A549 (cell line): ENCODE results near the gene ERN2. TPM values are rescaled to one million over a fixed set of nuclear protein-coding genes. Genes with fewer than 3 reads are reported as not detected.

ENCODE experiments used
- ATAC-seq, 2 experiments: fragments of 200-7000 bp in 1 of 2; fragments of >200 bp in 1 of 2; cut with Nextera tagmentation in 1 of 2; cut with Tn5 transposase in 1 of 2; 3 replicates each; pipeline versions ENCODE4 v1.8.0 to v1.9.1; 2018 to 2020; ENCODE audit warnings: mild to moderate bottlenecking in 1 of 2, moderate library complexity in 1 of 2
- CTCF ChIA-PET: fragments of 300-600 bp; sonication (Branson Sonifier 250); formaldehyde crosslinking; extraction: SDS; loops from one replicate; lab custom pipeline; 2021; ENCODE audit warnings: antibody characterized with exemption, inconsistent platforms; lab: Yijun Ruan, JAX
- POLR2A ChIA-PET: fragments of 350-600 bp; formaldehyde crosslinking; extraction: SDS; loops from one replicate; lab custom pipeline; 2021; ENCODE audit warnings: antibody characterized with exemption, inconsistent platforms; lab: Yijun Ruan, JAX
- DNase-seq, 2 experiments: peaks; one replicate each; pipeline versions ENCODE4 v3.0.0 to v3.0.0-alpha.2; 2011 to 2016; ENCODE audit warnings: low read depth in 1 of 2, low spot score in 1 of 2
- FAIRE-seq: peaks from 2 replicates; lab custom pipeline; 2011; peaks lifted over from hg19 to GRCh38; lab: Jason Lieb, UNC
- H3K27ac ChIP-seq, 2 experiments: fragments of >200 bp; sonication (Bioruptor Twin); formaldehyde crosslinking; 3 replicates each; pipeline ENCODE4 v1.5.1; 2016 to 2017
- H3K4me1 ChIP-seq: fragments of >200 bp; sonication (Bioruptor Twin); formaldehyde crosslinking; 3 replicates; pipeline ENCODE4 v1.6.1; 2016
- H3K4me2 ChIP-seq: fragments of >200 bp; sonication (Bioruptor Twin); formaldehyde crosslinking; 3 replicates; pipeline ENCODE4 v1.6.1; 2016
- H3K4me3 ChIP-seq: fragments of >200 bp; sonication (Bioruptor Twin); formaldehyde crosslinking; 3 replicates; pipeline ENCODE4 v1.5.1; 2016
- H3K9me3 ChIP-seq: fragments of >200 bp; sonication (Bioruptor Twin); formaldehyde crosslinking; 3 replicates; pipeline ENCODE4 v1.6.1; 2016
- CEBPB ChIP-seq, 2 experiments: fragments of >200 bp in 1 of 2; sonication (Bioruptor Twin) in 1 of 2; formaldehyde crosslinking in 1 of 2; IDR thresholded peaks; 2 replicates each; pipeline ENCODE4 v1.6.1; 2012 to 2016
- EHF ChIP-seq: fragments of 250-450 bp; sonication (Bioruptor Pico); IDR thresholded peaks from 2 replicates; pipeline ENCODE4 v1.5.0; 2020; ENCODE audit warnings: mild to moderate bottlenecking
- EHMT2 ChIP-seq: fragments of 200-600 bp; sonication (generic); IDR thresholded peaks from 2 replicates; pipeline ENCODE4 v1.6.1; 2016; ENCODE audit warnings: antibody characterized with exemption, low read depth, mild to moderate bottlenecking, moderate library complexity
- ESRRA ChIP-seq: fragments of 150-350 bp; IDR thresholded peaks from 2 replicates; pipeline ENCODE4 v1.6.1; 2014; ENCODE audit warnings: mild to moderate bottlenecking, low read length, borderline replicate concordance
- HOXA7 ChIP-seq: fragments of 250-450 bp; sonication (Bioruptor Pico); IDR thresholded peaks from 2 replicates; pipeline ENCODE4 v1.5.0; 2020; ENCODE audit warnings: mild to moderate bottlenecking, moderate library complexity
- HOXB13 ChIP-seq: fragments of 250-450 bp; sonication (Bioruptor Pico); IDR thresholded peaks from 2 replicates; pipeline ENCODE4 v1.5.0; 2020; ENCODE audit warnings: low read depth, mild to moderate bottlenecking, moderate library complexity
- HOXB5 ChIP-seq: fragments of 250-450 bp; sonication (Bioruptor Pico); IDR thresholded peaks from 2 replicates; pipeline ENCODE4 v1.5.0; 2020; ENCODE audit warnings: mild to moderate bottlenecking, moderate library complexity
- JUNB ChIP-seq: fragments of >200 bp; sonication (Bioruptor Twin); formaldehyde crosslinking; IDR thresholded peaks from 2 replicates; pipeline ENCODE4 v1.6.1; 2016
- KDM1A ChIP-seq: fragments of 200-600 bp; sonication (generic); IDR thresholded peaks from 2 replicates; pipeline ENCODE4 v1.6.1; 2016; ENCODE audit warnings: low read depth, mild to moderate bottlenecking
- KDM5A ChIP-seq: fragments of 200-600 bp; sonication (generic); IDR thresholded peaks from 2 replicates; pipeline ENCODE4 v1.6.1; 2016; ENCODE audit warnings: antibody characterized with exemption, mild to moderate bottlenecking
- MAZ ChIP-seq: fragments of 150-350 bp; IDR thresholded peaks from 2 replicates; pipeline ENCODE4 v1.6.1; 2014; ENCODE audit warnings: antibody characterized with exemption, low read depth, low read length, borderline replicate concordance
- MYC ChIP-seq: IDR thresholded peaks from 2 replicates; pipeline ENCODE4 v1.6.1; 2012; ENCODE audit warnings: mild to moderate bottlenecking, inconsistent platforms, low read length, improper control_type of control experiment, borderline replicate concordance
- NFE2L2 ChIP-seq: fragments of 150-350 bp; conservative IDR thresholded peaks from 2 replicates; pipeline ENCODE4 v1.6.1; 2014; ENCODE audit warnings: low read length
- POLR2AphosphoS2 ChIP-seq: conservative IDR thresholded peaks from 2 replicates; pipeline ENCODE4 v1.6.1; 2012; ENCODE audit warnings: low read length, improper control_type of control experiment, inconsistent platforms
- RNF2 ChIP-seq: fragments of 200-600 bp; sonication (generic); IDR thresholded peaks from 2 replicates; pipeline ENCODE4 v1.6.1; 2016; ENCODE audit warnings: low read depth, mild to moderate bottlenecking, antibody characterized with exemption, moderate library complexity, borderline replicate concordance
- SMC3 ChIP-seq: fragments of >200 bp; sonication (Bioruptor Twin); formaldehyde crosslinking; IDR thresholded peaks from 3 replicates; pipeline ENCODE4 v1.6.1; 2018; ENCODE audit warnings: inconsistent platforms
- TFCP2L1 ChIP-seq: fragments of 250-450 bp; sonication (Bioruptor Pico); IDR thresholded peaks from 2 replicates; pipeline ENCODE4 v1.5.0; 2021; ENCODE audit warnings: mild to moderate bottlenecking
- TP53 ChIP-seq: fragments of 250-450 bp; sonication (Bioruptor Pico); IDR thresholded peaks from 2 replicates; pipeline ENCODE4 v1.5.0; 2021; ENCODE audit warnings: mild to moderate bottlenecking, moderate library complexity
- ZFP36 ChIP-seq: fragments of 450-650 bp; IDR thresholded peaks from 2 replicates; pipeline ENCODE4 v1.6.1; 2014; ENCODE audit warnings: borderline replicate concordance; ENCODE audit not compliant: partially characterized antibody
- ZSCAN20 ChIP-seq: fragments of 250-450 bp; sonication (Bioruptor Pico); IDR thresholded peaks from 2 replicates; pipeline ENCODE4 v1.8.0; 2022; ENCODE audit warnings: mild to moderate bottlenecking, moderate library complexity
- WGBS: methylation state at CpG from one replicate; pipeline ENCODE4 v1.1.6; 2017; ENCODE audit errors: missing lambda C conversion rate; 5-methylcytosine and 5-hydroxymethylcytosine counted together
- polyA plus RNA-seq, 4 experiments: library from polyadenylated mRNA; depleted of rRNA in 3 of 4; stranded (reverse); fragments of >200 nt; fragmentation: RNase III in 1 of 4; extraction: RNeasy Plus Mini Kit Qiagen cat#74134 plus additional on column Dnase treatment in 1 of 4; gene quantifications; 2 replicates in 3 of 4; 3 replicates in 1 of 4; pipeline ENCODE4 v1.2.3, GENCODE V29; 2011 to 2017
- TF ChIP-seq, protein P1 (sequence below): IDR thresholded peaks from 2 replicates; pipeline ENCODE4 v1.6.1; 2012; ENCODE audit warnings: low read depth, borderline replicate concordance
- TF ChIP-seq, protein P2 (sequence below): fragments of 250-450 bp; sonication (Bioruptor Pico); IDR thresholded peaks from 2 replicates; pipeline ENCODE4 v1.5.0; 2021; ENCODE audit warnings: mild to moderate bottlenecking, moderate library complexity, borderline replicate concordance
- TF ChIP-seq, protein P3 (sequence below): fragments of >200 bp; sonication (Bioruptor Twin); formaldehyde crosslinking; IDR thresholded peaks from 3 replicates; pipeline ENCODE4 v1.6.1; 2016
- TF ChIP-seq, protein P4 (sequence below): fragments of 450-650 bp; IDR thresholded peaks from 2 replicates; pipeline ENCODE4 v1.6.1; 2014; ENCODE audit warnings: antibody characterized with exemption
- TF ChIP-seq, protein P5 (sequence below): fragments of 250-450 bp; sonication (Bioruptor Pico); IDR thresholded peaks from 2 replicates; pipeline ENCODE4 v1.5.0; 2020; ENCODE audit warnings: low read depth, mild to moderate bottlenecking, moderate library complexity
- TF ChIP-seq, protein P6 (sequence below): fragments of 200-600 bp; sonication (generic); IDR thresholded peaks from 2 replicates; pipeline ENCODE4 v1.6.1; 2016; ENCODE audit warnings: antibody characterized with exemption, mild to moderate bottlenecking, moderate library complexity

ERN2 gene
- polyA plus RNA-seq, 2 of the 4 experiments (the other 2 are of a cell fraction), result not detected

DNA sequence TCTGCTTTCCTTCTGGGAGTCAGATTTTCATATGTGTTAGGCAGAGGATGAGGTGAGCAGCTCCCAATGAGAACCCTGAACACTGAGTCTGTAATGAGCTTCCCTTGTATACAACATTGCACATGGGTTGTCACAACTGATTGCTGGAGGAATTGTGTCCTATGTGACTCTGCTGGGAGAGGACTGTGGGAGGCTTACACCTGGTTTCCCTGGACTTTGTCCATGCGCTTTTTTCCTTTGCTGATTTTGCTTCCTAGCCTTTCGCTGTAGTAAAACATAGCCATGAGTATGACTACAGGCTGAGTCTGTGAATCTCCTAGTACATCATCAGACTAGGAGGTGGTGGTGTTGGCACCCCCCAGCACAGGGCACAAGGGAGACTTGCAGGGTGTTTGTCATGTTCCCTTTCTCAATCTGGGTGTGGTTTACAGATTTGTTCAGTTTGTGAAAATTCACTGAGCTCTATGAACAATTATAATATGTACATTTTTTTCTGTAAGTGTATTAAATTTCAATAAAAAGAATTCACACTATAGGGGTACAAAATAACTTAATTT is 36.0 kb downstream of the ERN2 start:
- FAIRE-seq (no peak), ATAC-seq (no peak), DNase-seq (no peak)
- no peak overlapping the region for H3K4me3 ChIP-seq
- H3K27ac ChIP-seq, result no peak overlapping the region
- no peak overlapping the region for H3K4me2 ChIP-seq
- peaks cover 26% of the 10 kb centered on the region for H3K4me1 ChIP-seq
- WGBS, result 92% methylated on average over 2 of the region's 2 CpGs
- CTCF ChIA-PET, result interaction anchor here (1.3 to 4.3 kb wide), 5 partner anchors 9 to 360 kb away, joined by 3 to 27 read pairs (median 6); no protein-coding TSS in a partner anchor
- TF ChIP-seq, protein P1, sequence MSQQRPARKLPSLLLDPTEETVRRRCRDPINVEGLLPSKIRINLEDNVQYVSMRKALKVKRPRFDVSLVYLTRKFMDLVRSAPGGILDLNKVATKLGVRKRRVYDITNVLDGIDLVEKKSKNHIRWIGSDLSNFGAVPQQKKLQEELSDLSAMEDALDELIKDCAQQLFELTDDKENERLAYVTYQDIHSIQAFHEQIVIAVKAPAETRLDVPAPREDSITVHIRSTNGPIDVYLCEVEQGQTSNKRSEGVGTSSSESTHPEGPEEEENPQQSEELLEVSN, result no peak
- TF ChIP-seq, protein P2, sequence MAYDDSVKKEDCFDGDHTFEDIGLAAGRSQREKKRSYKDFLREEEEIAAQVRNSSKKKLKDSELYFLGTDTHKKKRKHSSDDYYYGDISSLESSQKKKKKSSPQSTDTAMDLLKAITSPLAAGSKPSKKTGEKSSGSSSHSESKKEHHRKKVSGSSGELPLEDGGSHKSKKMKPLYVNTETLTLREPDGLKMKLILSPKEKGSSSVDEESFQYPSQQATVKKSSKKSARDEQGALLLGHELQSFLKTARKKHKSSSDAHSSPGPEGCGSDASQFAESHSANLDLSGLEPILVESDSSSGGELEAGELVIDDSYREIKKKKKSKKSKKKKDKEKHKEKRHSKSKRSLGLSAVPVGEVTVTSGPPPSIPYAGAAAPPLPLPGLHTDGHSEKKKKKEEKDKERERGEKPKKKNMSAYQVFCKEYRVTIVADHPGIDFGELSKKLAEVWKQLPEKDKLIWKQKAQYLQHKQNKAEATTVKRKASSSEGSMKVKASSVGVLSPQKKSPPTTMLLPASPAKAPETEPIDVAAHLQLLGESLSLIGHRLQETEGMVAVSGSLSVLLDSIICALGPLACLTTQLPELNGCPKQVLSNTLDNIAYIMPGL (CRISPR knock-in tag), result no peak
- no peak for TF ChIP-seq HOXB13
- TF ChIP-seq ZSCAN20 (CRISPR knock-in tag), result no peak
- no peak for TF ChIP-seq RNF2
- no peak for TF ChIP-seq CEBPB (IDR thresholded peaks at IDR 0.05)
- TF ChIP-seq SMC3, result no peak
- TF ChIP-seq, protein P3, sequence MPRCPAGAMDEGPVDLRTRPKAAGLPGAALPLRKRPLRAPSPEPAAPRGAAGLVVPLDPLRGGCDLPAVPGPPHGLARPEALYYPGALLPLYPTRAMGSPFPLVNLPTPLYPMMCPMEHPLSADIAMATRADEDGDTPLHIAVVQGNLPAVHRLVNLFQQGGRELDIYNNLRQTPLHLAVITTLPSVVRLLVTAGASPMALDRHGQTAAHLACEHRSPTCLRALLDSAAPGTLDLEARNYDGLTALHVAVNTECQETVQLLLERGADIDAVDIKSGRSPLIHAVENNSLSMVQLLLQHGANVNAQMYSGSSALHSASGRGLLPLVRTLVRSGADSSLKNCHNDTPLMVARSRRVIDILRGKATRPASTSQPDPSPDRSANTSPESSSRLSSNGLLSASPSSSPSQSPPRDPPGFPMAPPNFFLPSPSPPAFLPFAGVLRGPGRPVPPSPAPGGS, result no peak
- TF ChIP-seq ZFP36, result no peak
- TF ChIP-seq MAZ, result no peak
- TF ChIP-seq EHF (CRISPR knock-in tag), result no peak
- TF ChIP-seq HOXB5 (CRISPR knock-in tag), result no peak
- TF ChIP-seq, protein P4, sequence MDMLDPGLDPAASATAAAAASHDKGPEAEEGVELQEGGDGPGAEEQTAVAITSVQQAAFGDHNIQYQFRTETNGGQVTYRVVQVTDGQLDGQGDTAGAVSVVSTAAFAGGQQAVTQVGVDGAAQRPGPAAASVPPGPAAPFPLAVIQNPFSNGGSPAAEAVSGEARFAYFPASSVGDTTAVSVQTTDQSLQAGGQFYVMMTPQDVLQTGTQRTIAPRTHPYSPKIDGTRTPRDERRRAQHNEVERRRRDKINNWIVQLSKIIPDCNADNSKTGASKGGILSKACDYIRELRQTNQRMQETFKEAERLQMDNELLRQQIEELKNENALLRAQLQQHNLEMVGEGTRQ, result no peak
- TF ChIP-seq NFE2L2, result no peak
- TF ChIP-seq, protein P5, sequence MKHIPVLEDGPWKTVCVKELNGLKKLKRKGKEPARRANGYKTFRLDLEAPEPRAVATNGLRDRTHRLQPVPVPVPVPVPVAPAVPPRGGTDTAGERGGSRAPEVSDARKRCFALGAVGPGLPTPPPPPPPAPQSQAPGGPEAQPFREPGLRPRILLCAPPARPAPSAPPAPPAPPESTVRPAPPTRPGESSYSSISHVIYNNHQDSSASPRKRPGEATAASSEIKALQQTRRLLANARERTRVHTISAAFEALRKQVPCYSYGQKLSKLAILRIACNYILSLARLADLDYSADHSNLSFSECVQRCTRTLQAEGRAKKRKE (CRISPR knock-in tag), result no peak
- TF ChIP-seq KDM5A, result no peak
- TF ChIP-seq TFCP2L1 (CRISPR knock-in tag), result no peak
- TF ChIP-seq ESRRA, result no peak
- H3K9me3 ChIP-seq, result no peaks in the 10 kb centered on the region
- POLR2A ChIA-PET, result no interaction called here

DNA sequence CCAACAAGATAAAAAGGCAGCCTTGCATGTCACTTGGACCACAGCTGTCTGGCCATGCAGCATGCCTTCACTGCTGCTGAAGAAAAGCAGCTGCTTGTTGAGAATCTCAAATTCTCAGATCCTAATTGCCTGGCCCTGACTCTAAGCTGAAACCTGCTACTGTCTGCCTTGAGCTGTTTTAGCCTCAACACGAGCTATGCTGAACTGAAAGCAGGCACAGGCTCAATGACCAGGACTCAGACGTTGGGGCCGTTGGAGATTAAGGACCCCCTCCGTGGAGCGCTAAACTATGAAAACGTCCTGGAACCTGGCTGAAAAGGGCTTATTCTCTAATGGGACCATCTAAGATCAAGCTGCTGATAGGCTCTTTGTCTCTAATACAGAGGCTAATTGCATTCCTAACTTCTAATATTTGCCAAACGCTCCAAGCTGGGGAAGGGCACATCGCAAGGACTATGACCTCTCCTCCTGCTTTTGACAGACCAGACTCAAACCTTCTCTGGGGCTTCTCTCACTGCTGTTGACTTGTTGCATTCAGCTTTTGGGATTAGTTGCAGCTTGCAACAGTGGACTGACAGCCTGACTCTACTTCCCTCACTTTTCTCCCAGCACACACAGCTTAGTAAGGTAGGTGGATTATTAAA is 38.9 kb downstream of the ERN2 start:
- DNase-seq, result no peak
- Histone ChIP-seq H3K4me2 (no peak overlapping the region), H3K4me3 (no peak overlapping the region), H3K27ac (no peak overlapping the region), H3K4me1 (0 out of 3 replicates have a peak, but pooled peaks cover 3% of the 10 kb centered on the region), H3K9me3 (no peaks in the 10 kb centered on the region)
- ChIA-PET POLR2A (no interaction called here), CTCF (no interaction called here)
- WGBS, result 88% methylated on average over 8 of the region's 8 CpGs
- no peak for ATAC-seq
- FAIRE-seq, result no peak
- TF ChIP-seq, protein P4, result no peak
- TF ChIP-seq CEBPB (IDR thresholded peaks at IDR 0.05) (no peak), POLR2AphosphoS2 (no peak), HOXB13 (no peak), TP53 (no peak), HOXA7 (no peak), EHMT2 (no peak), JUNB (no peak), MYC (no peak), KDM1A (no peak), ESRRA (no peak), TFCP2L1 (CRISPR knock-in tag) (no peak)
- TF ChIP-seq, protein P6, sequence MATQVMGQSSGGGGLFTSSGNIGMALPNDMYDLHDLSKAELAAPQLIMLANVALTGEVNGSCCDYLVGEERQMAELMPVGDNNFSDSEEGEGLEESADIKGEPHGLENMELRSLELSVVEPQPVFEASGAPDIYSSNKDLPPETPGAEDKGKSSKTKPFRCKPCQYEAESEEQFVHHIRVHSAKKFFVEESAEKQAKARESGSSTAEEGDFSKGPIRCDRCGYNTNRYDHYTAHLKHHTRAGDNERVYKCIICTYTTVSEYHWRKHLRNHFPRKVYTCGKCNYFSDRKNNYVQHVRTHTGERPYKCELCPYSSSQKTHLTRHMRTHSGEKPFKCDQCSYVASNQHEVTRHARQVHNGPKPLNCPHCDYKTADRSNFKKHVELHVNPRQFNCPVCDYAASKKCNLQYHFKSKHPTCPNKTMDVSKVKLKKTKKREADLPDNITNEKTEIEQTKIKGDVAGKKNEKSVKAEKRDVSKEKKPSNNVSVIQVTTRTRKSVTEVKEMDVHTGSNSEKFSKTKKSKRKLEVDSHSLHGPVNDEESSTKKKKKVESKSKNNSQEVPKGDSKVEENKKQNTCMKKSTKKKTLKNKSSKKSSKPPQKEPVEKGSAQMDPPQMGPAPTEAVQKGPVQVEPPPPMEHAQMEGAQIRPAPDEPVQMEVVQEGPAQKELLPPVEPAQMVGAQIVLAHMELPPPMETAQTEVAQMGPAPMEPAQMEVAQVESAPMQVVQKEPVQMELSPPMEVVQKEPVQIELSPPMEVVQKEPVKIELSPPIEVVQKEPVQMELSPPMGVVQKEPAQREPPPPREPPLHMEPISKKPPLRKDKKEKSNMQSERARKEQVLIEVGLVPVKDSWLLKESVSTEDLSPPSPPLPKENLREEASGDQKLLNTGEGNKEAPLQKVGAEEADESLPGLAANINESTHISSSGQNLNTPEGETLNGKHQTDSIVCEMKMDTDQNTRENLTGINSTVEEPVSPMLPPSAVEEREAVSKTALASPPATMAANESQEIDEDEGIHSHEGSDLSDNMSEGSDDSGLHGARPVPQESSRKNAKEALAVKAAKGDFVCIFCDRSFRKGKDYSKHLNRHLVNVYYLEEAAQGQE, result no peak
